Panc1 (cell line): ENCODE results near the gene MOV10L1. TPM values are rescaled to one million over a fixed set of nuclear protein-coding genes. Genes with fewer than 3 reads are reported as not detected.

ENCODE experiments used
- ATAC-seq: fragments of 200-7000 bp; cut with Tn5 transposase; 2 replicates; pipeline ENCODE4 v1.9.1; 2020; ENCODE audit warnings: mild to moderate bottlenecking, moderate library complexity
- BruUV-seq: library from RNA; stranded (reverse); fragments of 400-500 nt; replicated peaks from 2 replicates; lab custom pipeline; 2021; lab: Mats Ljungman, UMichigan
- CTCF ChIA-PET: fragments of 300-600 bp; sonication (Branson Sonifier 250); formaldehyde crosslinking; loops from one replicate; lab custom pipeline; 2022; ENCODE audit warnings: antibody characterized with exemption; lab: Charles Lee
- POLR2A ChIA-PET: fragments of 300-600 bp; sonication (Branson Sonifier 250); formaldehyde crosslinking; loops from one replicate; lab custom pipeline; 2022; ENCODE audit warnings: antibody characterized with exemption; lab: Charles Lee
- DNase-seq: peaks from one replicate; pipeline ENCODE4 v3.0.0-alpha.2; 2010; ENCODE audit warnings: low read depth, low spot score
- H3K27ac ChIP-seq: 2 replicates; pipeline ENCODE4 v1.5.1; 2011; ENCODE audit warnings: mild to moderate bottlenecking, low read length, inconsistent platforms
- H3K27me3 ChIP-seq: fragments of 200-500 bp; sonication (Bioruptor generic); 2 replicates; pipeline ENCODE4 v1.6.0; 2014; ENCODE audit warnings: low read length, inconsistent platforms; ENCODE audit not compliant: control insufficient read depth, insufficient read depth
- H3K36me3 ChIP-seq: fragments of 200-500 bp; sonication (Bioruptor generic); 2 replicates; pipeline ENCODE4 v1.5.1; 2014; ENCODE audit warnings: inconsistent platforms, mild to moderate bottlenecking, low read length, moderate library complexity; ENCODE audit not compliant: control insufficient read depth, insufficient read depth
- H3K4me1 ChIP-seq: 2 replicates; pipeline ENCODE4 v1.5.1; 2011; ENCODE audit warnings: inconsistent platforms, mild to moderate bottlenecking, low read length, moderate library complexity; ENCODE audit not compliant: control insufficient read depth, insufficient read depth
- H3K4me3 ChIP-seq, 2 experiments: 2 replicates each; pipeline ENCODE4 v1.5.1; 2011 to 2012; ENCODE audit warnings: low read depth in 2 of 2, low read length in 2 of 2, mild to moderate bottlenecking in 2 of 2, inconsistent platforms in 1 of 2, moderate library complexity in 1 of 2
- H3K9me3 ChIP-seq: fragments of 200-500 bp; sonication (Bioruptor generic); 2 replicates; pipeline ENCODE4 v1.5.1; 2014; ENCODE audit warnings: low read depth, mild to moderate bottlenecking, inconsistent platforms, low read length, moderate library complexity; ENCODE audit not compliant: control insufficient read depth, insufficient read depth
- POLR2AphosphoS5 ChIP-seq: IDR thresholded peaks from 2 replicates; pipeline ENCODE4 v1.6.1; 2012; ENCODE audit warnings: mild to moderate bottlenecking, low read depth, low read length, moderate library complexity
- SIN3A ChIP-seq: IDR thresholded peaks from 2 replicates; pipeline ENCODE4 v1.6.1; 2012; ENCODE audit warnings: low read depth, mild to moderate bottlenecking, low read length, moderate library complexity, borderline replicate concordance; ENCODE audit not compliant: insufficient read depth
- TCF7L2 ChIP-seq: IDR thresholded peaks from 2 replicates; pipeline ENCODE4 v1.6.1; 2011; ENCODE audit warnings: mild to moderate bottlenecking, low read depth, low read length, inconsistent platforms
- in situ Hi-C: cut with HindIII; loops from 2 replicates; pipeline ENCODE4 v1.10.0; 2016; ENCODE audit warnings: low sequenced_read_pairs, low pct_unique_long_range_greater_than_20kb
- intact Hi-C: fragments of 100-400 bp; cut with micrococcal nuclease; formaldehyde crosslinking; loops from one replicate; pipeline ENCODE4 v1.10.0; 2022; ENCODE audit not compliant: unreplicated experiment
- total RNA-seq: library from RNA; stranded (reverse); gene quantifications from one replicate; pipeline ENCODE4 v1.2.1, GENCODE V29; 2021; ENCODE audit not compliant: unreplicated experiment
- TF ChIP-seq, protein P1 (sequence below), 2 experiments: IDR thresholded peaks; 2 replicates each; pipeline ENCODE4 v1.6.1; 2011 to 2012; ENCODE audit warnings: low read depth in 2 of 2, control low read depth in 1 of 2, low read length in 1 of 2, mild to moderate bottlenecking in 1 of 2, moderate library complexity in 1 of 2; ENCODE audit not compliant: insufficient read depth in 1 of 2
- TF ChIP-seq, protein P2 (sequence below): fragments of 450-650 bp; IDR thresholded peaks from 2 replicates; pipeline ENCODE4 v1.5.1; 2017; ENCODE audit warnings: mild to moderate bottlenecking

MOV10L1 gene
- total RNA-seq, 1 experiment from 2014 or later: 0.10 TPM

DNA sequence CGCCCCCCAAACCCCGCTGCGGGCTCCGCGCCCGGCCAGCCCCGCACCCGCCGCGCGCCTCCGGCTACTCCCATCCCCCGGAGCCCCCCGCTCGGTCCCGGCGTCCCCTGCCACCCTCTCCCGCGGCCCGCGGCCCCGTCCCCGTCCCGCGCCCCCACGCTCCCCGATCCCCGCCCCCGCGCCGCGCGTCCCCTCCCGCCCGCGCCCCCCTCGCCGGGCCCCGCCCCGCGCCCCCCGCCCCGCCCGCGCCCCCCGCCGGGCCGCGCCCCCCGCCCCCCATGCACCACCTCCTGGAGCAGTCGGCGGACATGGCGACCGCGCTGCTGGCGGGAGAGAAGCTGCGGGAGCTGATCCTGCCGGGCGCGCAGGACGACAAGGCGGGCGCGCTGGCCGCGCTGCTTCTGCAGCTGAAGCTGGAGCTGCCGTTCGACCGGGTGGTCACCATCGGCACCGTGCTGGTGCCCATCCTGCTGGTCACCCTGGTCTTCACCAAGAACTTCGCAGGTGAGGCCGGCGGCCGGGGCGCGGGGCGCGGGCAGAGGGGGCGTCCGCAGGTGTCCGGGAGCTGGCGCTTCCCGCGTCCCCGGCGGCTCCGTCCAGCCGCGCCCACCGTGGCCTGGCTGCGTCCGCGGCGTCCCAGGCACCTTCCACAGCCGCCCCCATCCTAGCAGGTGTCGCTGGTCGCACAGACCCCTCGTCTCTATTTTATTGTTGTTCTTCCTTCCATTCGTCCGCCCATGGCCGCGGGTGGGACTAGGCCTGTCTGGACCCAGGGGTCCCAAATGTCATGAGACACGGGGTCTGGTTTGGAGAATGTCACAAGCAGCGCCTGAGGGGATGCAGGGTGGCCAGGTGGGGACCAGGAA is 80.9 kb downstream of the MOV10L1 start, which contains the start of gene PANX2:
Gene PANX2 (plus strand): TSS at position 279 of the 866 bp plus-strand sequence. CDS start 0 bp downstream, at position 279.
- ChIA-PET POLR2A (no interaction called here), CTCF (no interaction called here)
- ATAC-seq (no peak), DNase-seq (no peak)
- Histone ChIP-seq H3K36me3 (no peaks in the 10 kb centered on the region), H3K27ac (no peak within 1 kb of the TSS), H3K9me3 (no peaks in the 10 kb centered on the region), H3K27me3 (no peaks in the 10 kb centered on the region), H3K4me1 (no peaks in the 10 kb centered on the region), H3K4me3 (peak within 1 kb of the TSS in 1 of 2 experiments; percentile 27; a peak in 3 of 4 replicates)
- BruUV-seq: no TSS peak
- in situ Hi-C loops: no loop called here
- intact Hi-C loops: no loop called here
- TF ChIP-seq SIN3A (no peak), POLR2AphosphoS5 (no peak), TCF7L2 (no peak)
- TF ChIP-seq, protein P1, sequence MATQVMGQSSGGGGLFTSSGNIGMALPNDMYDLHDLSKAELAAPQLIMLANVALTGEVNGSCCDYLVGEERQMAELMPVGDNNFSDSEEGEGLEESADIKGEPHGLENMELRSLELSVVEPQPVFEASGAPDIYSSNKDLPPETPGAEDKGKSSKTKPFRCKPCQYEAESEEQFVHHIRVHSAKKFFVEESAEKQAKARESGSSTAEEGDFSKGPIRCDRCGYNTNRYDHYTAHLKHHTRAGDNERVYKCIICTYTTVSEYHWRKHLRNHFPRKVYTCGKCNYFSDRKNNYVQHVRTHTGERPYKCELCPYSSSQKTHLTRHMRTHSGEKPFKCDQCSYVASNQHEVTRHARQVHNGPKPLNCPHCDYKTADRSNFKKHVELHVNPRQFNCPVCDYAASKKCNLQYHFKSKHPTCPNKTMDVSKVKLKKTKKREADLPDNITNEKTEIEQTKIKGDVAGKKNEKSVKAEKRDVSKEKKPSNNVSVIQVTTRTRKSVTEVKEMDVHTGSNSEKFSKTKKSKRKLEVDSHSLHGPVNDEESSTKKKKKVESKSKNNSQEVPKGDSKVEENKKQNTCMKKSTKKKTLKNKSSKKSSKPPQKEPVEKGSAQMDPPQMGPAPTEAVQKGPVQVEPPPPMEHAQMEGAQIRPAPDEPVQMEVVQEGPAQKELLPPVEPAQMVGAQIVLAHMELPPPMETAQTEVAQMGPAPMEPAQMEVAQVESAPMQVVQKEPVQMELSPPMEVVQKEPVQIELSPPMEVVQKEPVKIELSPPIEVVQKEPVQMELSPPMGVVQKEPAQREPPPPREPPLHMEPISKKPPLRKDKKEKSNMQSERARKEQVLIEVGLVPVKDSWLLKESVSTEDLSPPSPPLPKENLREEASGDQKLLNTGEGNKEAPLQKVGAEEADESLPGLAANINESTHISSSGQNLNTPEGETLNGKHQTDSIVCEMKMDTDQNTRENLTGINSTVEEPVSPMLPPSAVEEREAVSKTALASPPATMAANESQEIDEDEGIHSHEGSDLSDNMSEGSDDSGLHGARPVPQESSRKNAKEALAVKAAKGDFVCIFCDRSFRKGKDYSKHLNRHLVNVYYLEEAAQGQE (IDR thresholded peaks at IDR 0.05; ENCODE audit: insufficient read depth in 1 of 2, low read depth in 2 of 2, low read length in 1 of 2): no peak
- TF ChIP-seq, protein P2, sequence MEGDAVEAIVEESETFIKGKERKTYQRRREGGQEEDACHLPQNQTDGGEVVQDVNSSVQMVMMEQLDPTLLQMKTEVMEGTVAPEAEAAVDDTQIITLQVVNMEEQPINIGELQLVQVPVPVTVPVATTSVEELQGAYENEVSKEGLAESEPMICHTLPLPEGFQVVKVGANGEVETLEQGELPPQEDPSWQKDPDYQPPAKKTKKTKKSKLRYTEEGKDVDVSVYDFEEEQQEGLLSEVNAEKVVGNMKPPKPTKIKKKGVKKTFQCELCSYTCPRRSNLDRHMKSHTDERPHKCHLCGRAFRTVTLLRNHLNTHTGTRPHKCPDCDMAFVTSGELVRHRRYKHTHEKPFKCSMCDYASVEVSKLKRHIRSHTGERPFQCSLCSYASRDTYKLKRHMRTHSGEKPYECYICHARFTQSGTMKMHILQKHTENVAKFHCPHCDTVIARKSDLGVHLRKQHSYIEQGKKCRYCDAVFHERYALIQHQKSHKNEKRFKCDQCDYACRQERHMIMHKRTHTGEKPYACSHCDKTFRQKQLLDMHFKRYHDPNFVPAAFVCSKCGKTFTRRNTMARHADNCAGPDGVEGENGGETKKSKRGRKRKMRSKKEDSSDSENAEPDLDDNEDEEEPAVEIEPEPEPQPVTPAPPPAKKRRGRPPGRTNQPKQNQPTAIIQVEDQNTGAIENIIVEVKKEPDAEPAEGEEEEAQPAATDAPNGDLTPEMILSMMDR: no peak

DNA sequence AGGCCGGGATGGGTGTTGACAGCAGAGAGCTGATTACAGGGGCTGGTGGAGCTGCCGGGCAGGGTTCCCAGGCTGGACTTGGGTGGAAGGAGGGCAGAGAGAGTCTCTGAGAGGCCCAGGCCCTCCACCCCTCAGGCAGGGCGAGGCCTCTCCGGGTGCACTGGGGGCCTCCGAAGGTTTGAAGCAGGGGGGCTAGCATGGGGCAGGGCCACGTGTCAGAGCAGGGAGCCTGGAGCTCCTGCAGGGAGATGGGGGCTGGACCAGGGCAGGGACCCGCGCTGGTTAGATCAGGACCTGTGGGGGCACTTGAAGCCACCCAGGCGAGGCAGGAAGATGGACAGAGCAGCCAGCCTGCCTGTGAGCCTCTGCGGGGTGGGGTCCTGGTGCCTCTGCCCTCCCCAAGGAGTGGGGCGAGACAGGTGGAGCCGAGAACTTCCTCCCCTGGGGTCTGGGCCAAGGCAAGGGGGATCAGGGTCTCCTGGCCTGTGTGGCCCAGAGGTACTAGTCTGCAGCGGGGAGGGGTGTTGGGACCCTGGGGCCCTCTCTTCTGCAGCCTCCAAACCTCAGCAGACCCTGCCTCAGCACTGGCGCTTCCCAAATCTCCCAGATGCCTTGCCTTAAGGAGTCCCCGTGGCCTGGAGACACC is 81.6 kb downstream of the MOV10L1 start:
- DNase-seq (no peak), ATAC-seq (no peak)
- Histone ChIP-seq H3K4me1 (no peaks in the 10 kb centered on the region), H3K9me3 (no peaks in the 10 kb centered on the region), H3K36me3 (no peaks in the 10 kb centered on the region), H3K4me3 (peak overlapping the region in 1 of 2 experiments; percentile 24; a peak in 1 of 4 replicates), H3K27me3 (no peaks in the 10 kb centered on the region), H3K27ac (no peak overlapping the region)
- intact Hi-C loops (no loop called here), in situ Hi-C loops (no loop called here)
- TF ChIP-seq, protein P1 (IDR thresholded peaks at IDR 0.05; ENCODE audit: insufficient read depth in 1 of 2, low read depth in 2 of 2, low read length in 1 of 2): no peak
- CTCF ChIA-PET: no interaction called here
- no TSS peak for BruUV-seq
- POLR2A ChIA-PET: no interaction called here
